IPS-NIHi7 (cell line): Measurements from ENCODE around the gene EFL1.

Source experiments
- DNase-seq: peaks from one replicate; pipeline ENCODE4 v3.0.0; 2012; ENCODE audit warnings: mixed read lengths; ENCODE audit errors: extremely low spot score

EFL1 gene

GRCh38 chr15:82086243-82086995, 176.1 kb downstream of the EFL1 start:
- no peak for DNase-seq

DNA sequence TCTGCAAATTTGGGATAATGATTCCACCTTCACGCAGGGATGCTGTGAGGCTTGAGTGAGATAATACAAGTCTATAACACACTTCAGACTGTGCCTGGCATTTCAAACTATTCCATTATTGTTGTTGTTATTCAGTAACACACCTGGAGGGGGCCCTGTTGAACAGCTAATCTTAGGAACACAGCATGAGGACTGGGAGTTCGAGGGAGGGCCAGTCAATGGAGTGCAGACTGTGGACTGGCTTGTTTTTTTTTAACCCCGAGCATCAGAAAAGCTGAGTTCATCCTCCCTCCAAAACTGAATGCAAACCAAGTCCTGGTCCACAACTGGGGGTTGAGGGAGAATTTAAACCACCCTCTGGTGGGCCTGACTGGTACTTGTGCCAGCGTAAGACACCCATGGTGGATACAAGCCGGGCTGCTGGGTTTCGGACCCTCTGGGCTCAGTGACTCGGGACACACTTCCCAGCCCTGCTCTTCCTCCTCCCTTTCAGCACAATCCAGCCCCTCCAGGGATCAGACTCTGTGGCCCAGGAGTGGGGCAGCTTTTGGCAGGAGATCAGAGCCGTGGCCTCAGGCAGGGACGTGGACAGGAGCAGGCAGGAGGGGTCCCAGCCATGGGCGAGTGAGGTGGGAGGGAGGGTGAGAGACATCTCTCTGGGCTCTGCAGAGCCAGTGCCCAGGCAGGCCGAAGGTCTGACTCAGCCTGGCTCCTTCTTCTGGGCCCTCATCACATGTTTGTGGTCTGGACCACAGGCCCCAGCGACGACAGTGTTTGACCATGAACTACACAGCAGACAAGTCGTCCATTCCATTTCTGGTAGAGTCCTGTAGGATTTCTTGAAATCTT, 180.4 kb downstream of the EFL1 start:
- DNase-seq, result peak; percentile 80

DNA sequence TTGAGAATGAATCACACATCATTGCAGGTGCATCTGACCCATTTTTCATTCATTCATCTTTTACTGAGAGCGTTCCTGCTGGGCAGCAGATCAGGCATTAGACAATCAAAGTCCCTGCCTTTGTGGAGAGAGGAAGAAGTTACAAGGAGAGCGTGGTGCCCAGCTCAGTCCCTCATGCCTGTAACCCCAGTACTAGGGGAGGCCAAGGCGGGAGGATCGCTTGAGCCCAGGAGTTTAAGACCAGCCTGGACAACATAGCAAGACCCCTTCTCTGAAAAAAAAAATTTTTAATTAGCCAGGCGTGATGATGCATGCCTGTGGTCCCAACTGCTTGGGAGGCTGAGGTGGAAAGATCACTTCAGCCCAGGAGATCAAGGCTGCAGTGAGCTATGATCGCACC, 181.8 kb downstream of the EFL1 start:
- DNase-seq, result no peak
